DND-41 (cell line): ENCODE results near the gene TTYH2.

ENCODE experiments used
- CTCF ChIP-seq: IDR thresholded peaks from 2 replicates; pipeline ENCODE4 v1.5.1; 2012; ENCODE audit warnings: borderline replicate concordance, low read length, moderate library complexity, mild to moderate bottlenecking; ENCODE audit not compliant: poor library complexity, severe bottlenecking; ENCODE audit errors: extremely low read depth
- EZH2 ChIP-seq: IDR thresholded peaks from 3 replicates; pipeline ENCODE4 v1.6.1; 2012; ENCODE audit warnings: borderline replicate concordance, low read depth, mild to moderate bottlenecking, moderate library complexity, low read length, inconsistent platforms; ENCODE audit not compliant: severe bottlenecking

- TF ChIP-seq CTCF (no peak), EZH2 (no peak)
These were observed 60.8 kb downstream of the TTYH2 start, which contains the start of gene DNAI2 for GRCh38 chr17:74274060-74274708.
